K562 treated with DMSO at 1 percent for 24 hours (cell line): ENCODE data around the gene NUPR2. TPM values are rescaled to one million over a fixed set of nuclear protein-coding genes. Genes with fewer than 3 reads are reported as not detected.

Experiments
- total RNA-seq: library from RNA; unstranded; fragments of 300-600 nt; gene quantifications from 2 replicates; pipeline ENCODE4 v1.2.3, GENCODE V29; 2022; ENCODE audit warnings: low read depth; ENCODE audit not compliant: insufficient read depth

The NUPR2 gene, protein sequence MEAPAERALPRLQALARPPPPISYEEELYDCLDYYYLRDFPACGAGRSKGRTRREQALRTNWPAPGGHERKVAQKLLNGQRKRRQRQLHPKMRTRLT
- not detected in 2 replicates for total RNA-seq

GRCh38 chr7:56115852-56116538 is at the start of gene NUPR2:
Gene NUPR2 (minus strand): TSS chr7:56116417. CDS start chr7:56116314, 103 bp downstream.

GRCh38 chr7:56106108-56107073 is 9.8 kb downstream of the NUPR2 start, which contains the start of gene CHCHD2:
Gene CHCHD2 (minus strand): TSS chr7:56106476. CDS start chr7:56106413, 63 bp downstream.

GRCh38 chr7:56092789-56093531 is 23.3 kb downstream of the NUPR2 start, which contains the start of gene PHKG1:
Gene PHKG1 (minus strand): TSS chr7:56092952. CDS start chr7:56088941, 4,011 bp downstream.

Other genes starting within 250 kb of the NUPR2 start
- gene ZNF713, start 229.0 kb downstream of the NUPR2 start, total RNA-seq: 1.0 and 1.7 TPM in 2 replicates
- gene MRPS17, start 164.5 kb downstream of the NUPR2 start, total RNA-seq: 4.8 and 5.7 TPM in 2 replicates
- gene NIPSNAP2, start 151.8 kb downstream of the NUPR2 start, total RNA-seq: 32.6 and 37.6 TPM in 2 replicates
- gene PSPH, start 65.0 kb downstream of the NUPR2 start, total RNA-seq: 36.6 and 37.2 TPM in 2 replicates
- 113 and 131 TPM in 2 replicates for gene CCT6A, start 64.7 kb downstream of the NUPR2 start, total RNA-seq
- 81.8 and 84.3 TPM in 2 replicates for gene SUMF2, start 52.1 kb downstream of the NUPR2 start, total RNA-seq
- 1.7 and 2.3 TPM in 2 replicates for gene PHKG1, start 23.5 kb downstream of the NUPR2 start, total RNA-seq
- gene CHCHD2, start 9.9 kb downstream of the NUPR2 start, total RNA-seq: 890 and 981 TPM in 2 replicates